ENCODE results near the gene TMTC2. TPM values are rescaled to one million over a fixed set of nuclear protein-coding genes. Genes with fewer than 3 reads are reported as not detected.

The TMTC2 gene
- total RNA-seq, result 6.4 and 7.6 TPM in 2 replicates

GRCh38 chr12:82686168-82687020 lies at the start of gene TMTC2:
Gene TMTC2, plus strand, starts transcription at chr12:82686906.
- H3K27me3 ChIP-seq (ENCODE audit: control insufficient read depth, insufficient read depth, low read length), result no peaks in the 10 kb centered on the region
- no peaks in the 10 kb centered on the region for H3K36me3 ChIP-seq (ENCODE audit: control insufficient read depth, insufficient read depth, low read length)
- peak; percentile 51 for DNase-seq (ENCODE audit: low read depth)
- TF ChIP-seq CTCF (IDR thresholded peaks at IDR 0.05; ENCODE audit: insufficient read depth, low read length, poor library complexity, severe bottlenecking), result no peak
- H3K4me3 ChIP-seq (ENCODE audit: low read depth, low read length), result peak within 1 kb of the TSS; percentile 62

- no peak for DNase-seq (ENCODE audit: low read depth)
- TF ChIP-seq CTCF (IDR thresholded peaks at IDR 0.05; ENCODE audit: insufficient read depth, low read length, poor library complexity, severe bottlenecking), result no peak
- Histone ChIP-seq H3K4me3 (ENCODE audit: low read depth, low read length) (no peak overlapping the region), H3K36me3 (ENCODE audit: control insufficient read depth, insufficient read depth, low read length) (no peaks in the 10 kb centered on the region), H3K27me3 (ENCODE audit: control insufficient read depth, insufficient read depth, low read length) (no peaks in the 10 kb centered on the region)
Measured at GRCh38 chr12:82638324-82638723, 48.4 kb upstream of the TMTC2 start.

DNA sequence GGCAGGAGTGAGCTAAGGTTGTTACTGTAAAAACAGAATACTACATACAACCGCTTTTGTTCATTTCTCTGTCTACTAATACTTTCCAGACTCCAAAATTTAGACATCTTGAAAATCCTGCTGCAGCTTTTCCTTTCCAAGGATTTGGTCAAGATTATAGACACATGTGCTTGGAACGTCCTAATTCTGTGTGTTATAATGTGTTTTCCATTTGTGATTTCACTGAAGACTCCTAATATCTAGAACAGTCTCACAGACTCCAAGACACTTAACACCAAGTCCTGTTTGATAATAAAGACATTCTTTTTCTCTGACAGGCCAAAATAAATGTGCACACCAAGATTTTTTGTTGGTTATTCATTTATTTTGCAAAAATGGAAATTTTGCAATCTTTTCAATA lies 41.8 kb upstream of the TMTC2 start:
- no peaks in the 10 kb centered on the region for H3K36me3 ChIP-seq (ENCODE audit: control insufficient read depth, insufficient read depth, low read length)
- no peak for TF ChIP-seq CTCF (IDR thresholded peaks at IDR 0.05; ENCODE audit: insufficient read depth, low read length, poor library complexity, severe bottlenecking)
- no peaks in the 10 kb centered on the region for H3K27me3 ChIP-seq (ENCODE audit: control insufficient read depth, insufficient read depth, low read length)
- H3K4me3 ChIP-seq (ENCODE audit: low read depth, low read length), result no peak overlapping the region
- no peak for DNase-seq (ENCODE audit: low read depth)

DNA sequence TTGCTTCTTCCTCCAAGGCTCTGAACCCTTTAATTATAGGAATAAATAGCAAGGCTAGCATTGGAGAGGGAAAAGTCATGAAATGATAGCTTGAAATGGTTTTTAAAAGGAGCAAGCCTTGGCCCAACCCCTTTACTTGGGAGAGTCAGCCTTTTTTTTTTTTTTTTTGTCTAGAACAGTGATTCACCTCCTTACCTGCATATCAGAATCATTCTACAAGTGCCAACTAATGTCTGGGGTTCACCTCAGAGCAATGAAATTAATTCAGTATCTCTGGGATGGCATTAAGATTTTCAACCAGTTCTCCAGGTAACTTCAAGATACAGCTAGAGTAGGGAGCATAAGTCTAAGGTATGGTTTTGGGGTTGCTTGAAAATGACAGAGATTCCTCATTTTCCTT lies 41.3 kb upstream of the TMTC2 start:
- Histone ChIP-seq H3K36me3 (ENCODE audit: control insufficient read depth, insufficient read depth, low read length) (no peaks in the 10 kb centered on the region), H3K27me3 (ENCODE audit: control insufficient read depth, insufficient read depth, low read length) (no peaks in the 10 kb centered on the region), H3K4me3 (ENCODE audit: low read depth, low read length) (no peak overlapping the region)
- TF ChIP-seq CTCF (IDR thresholded peaks at IDR 0.05; ENCODE audit: insufficient read depth, low read length, poor library complexity, severe bottlenecking), result no peak
- no peak for DNase-seq (ENCODE audit: low read depth)

DNA sequence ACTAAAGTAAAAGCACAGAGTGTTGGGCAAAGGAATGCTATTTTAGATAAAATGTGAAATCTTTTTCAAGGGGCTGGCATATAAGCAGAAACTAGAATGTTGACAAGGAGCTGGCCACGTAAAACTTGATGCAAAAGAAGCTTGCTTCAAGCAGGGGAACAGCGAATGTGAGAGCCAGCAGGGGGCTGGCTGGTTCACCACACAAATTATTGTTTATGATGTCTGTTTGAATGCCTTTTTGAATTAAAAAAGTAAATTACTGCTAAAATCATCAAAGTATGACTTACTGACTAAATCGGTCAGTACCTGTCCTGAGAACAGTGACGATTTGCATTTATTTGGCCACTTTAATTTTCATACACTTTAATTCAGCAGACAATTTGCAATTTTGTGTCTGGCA lies 38.9 kb upstream of the TMTC2 start:
- Histone ChIP-seq H3K36me3 (ENCODE audit: control insufficient read depth, insufficient read depth, low read length) (no peaks in the 10 kb centered on the region), H3K27me3 (ENCODE audit: control insufficient read depth, insufficient read depth, low read length) (no peaks in the 10 kb centered on the region), H3K4me3 (ENCODE audit: low read depth, low read length) (no peak overlapping the region)
- TF ChIP-seq CTCF (IDR thresholded peaks at IDR 0.05; ENCODE audit: insufficient read depth, low read length, poor library complexity, severe bottlenecking), result no peak
- no peak for DNase-seq (ENCODE audit: low read depth)

All from kidney epithelial cell (primary cell).